AG04449 (cell line): ENCODE results near the gene MX2.

ENCODE experiments used
- CTCF ChIA-PET: fragments of 350-600 bp; formaldehyde crosslinking; extraction: SDS; loops from one replicate; lab custom pipeline; 2021; ENCODE audit warnings: antibody characterized with exemption; lab: Yijun Ruan, JAX
- POLR2A ChIA-PET: fragments of 400-600, 350-600 bp; formaldehyde crosslinking; extraction: SDS; loops from one replicate; lab custom pipeline; 2020; ENCODE audit warnings: antibody characterized with exemption, inconsistent platforms; lab: Yijun Ruan, JAX
- DNase-seq: peaks from one replicate; pipeline ENCODE4 v3.0.0-alpha.2; 2010; ENCODE audit warnings: low read depth, low spot score
- H3K4me3 ChIP-seq: 2 replicates; pipeline ENCODE4 v1.5.1; 2011; ENCODE audit warnings: low read depth, mild to moderate bottlenecking, control low read depth, low read length
- CTCF ChIP-seq: IDR thresholded peaks from one replicate; pipeline ENCODE4 v1.5.1; 2011; ENCODE audit warnings: mild to moderate bottlenecking, moderate library complexity, low read length, control low read depth, inconsistent platforms; ENCODE audit not compliant: insufficient read depth; ENCODE audit errors: missing control alignments

MX2 gene

DNA sequence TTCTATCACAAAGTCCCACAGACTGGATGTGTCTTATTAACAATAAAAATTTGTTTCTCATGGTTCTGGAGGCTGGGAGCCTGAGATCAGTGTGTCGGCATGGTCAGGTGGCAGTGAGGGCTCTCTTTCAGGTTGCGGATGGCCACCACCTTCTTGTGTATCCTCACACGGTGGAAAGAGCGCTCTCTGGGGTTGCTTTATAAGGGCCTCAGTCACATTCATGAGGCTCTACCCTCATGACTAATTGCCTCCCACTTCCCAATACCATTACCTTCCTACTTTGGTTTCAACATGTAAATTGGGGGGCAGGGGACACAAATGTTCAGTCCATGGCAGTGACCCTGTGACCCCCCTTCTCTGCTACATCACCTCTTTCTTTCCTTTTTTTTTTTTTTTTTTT is 43.5 kb downstream of the MX2 start:
- DNase-seq, result no peak
- TF ChIP-seq CTCF, result no peak
- ChIA-PET CTCF (no interaction called here), POLR2A (no interaction called here)
- H3K4me3 ChIP-seq, result no peak overlapping the region

- DNase-seq, result no peak
- POLR2A ChIA-PET, result no interaction called here
- no peak for TF ChIP-seq CTCF
- no peak overlapping the region for H3K4me3 ChIP-seq
- CTCF ChIA-PET, result no interaction called here
These were observed 44.5 kb downstream of the MX2 start for GRCh38 chr21:41406340-41406739.

DNA sequence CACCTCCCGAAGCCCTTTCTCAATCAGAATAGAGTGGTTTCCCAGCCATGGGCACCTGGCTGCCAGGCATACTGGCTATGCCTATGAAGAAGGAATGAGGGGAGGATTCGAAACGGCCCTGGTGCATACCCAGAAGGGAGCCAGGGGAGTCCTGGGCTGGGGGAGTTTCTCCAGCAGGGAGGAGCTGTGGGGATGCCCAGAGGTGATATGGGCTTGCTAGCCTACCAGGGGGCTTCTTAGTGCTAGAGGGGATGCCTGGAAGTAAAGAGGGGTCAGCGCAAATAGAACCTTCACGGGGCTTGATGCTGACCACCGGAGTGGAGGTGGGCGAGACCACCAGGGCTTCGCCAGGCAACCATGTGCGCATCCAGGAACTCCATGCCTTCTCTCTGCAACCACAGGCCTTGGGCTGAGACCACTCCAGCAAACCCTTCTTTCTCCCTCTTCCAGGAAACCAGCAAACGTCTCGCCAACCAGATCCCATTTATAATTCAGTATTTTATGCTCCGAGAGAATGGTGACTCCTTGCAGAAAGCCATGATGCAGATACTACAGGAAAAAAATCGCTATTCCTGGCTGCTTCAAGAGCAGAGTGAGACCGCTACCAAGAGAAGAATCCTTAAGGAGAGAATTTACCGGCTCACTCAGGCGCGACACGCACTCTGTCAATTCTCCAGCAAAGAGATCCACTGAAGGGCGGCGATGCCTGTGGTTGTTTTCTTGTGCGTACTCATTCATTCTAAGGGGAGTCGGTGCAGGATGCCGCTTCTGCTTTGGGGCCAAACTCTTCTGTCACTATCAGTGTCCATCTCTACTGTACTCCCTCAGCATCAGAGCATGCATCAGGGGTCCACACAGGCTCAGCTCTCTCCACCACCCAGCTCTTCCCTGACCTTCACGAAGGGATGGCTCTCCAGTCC is 46.0 kb downstream of the MX2 start:
- CTCF ChIA-PET, result no interaction called here

GRCh38 chr21:41410361-41410760 is 48.5 kb downstream of the MX2 start:
- ChIA-PET POLR2A (no interaction called here), CTCF (no interaction called here)
- no peak for TF ChIP-seq CTCF
- H3K4me3 ChIP-seq, result no peak overlapping the region
- no peak for DNase-seq

More for the DNA sequence above, 46.0 kb downstream of the MX2 start:
- DNase-seq, result no peak
- POLR2A ChIA-PET, result no interaction called here
- TF ChIP-seq CTCF, result no peak
- no peak overlapping the region for H3K4me3 ChIP-seq

DNA sequence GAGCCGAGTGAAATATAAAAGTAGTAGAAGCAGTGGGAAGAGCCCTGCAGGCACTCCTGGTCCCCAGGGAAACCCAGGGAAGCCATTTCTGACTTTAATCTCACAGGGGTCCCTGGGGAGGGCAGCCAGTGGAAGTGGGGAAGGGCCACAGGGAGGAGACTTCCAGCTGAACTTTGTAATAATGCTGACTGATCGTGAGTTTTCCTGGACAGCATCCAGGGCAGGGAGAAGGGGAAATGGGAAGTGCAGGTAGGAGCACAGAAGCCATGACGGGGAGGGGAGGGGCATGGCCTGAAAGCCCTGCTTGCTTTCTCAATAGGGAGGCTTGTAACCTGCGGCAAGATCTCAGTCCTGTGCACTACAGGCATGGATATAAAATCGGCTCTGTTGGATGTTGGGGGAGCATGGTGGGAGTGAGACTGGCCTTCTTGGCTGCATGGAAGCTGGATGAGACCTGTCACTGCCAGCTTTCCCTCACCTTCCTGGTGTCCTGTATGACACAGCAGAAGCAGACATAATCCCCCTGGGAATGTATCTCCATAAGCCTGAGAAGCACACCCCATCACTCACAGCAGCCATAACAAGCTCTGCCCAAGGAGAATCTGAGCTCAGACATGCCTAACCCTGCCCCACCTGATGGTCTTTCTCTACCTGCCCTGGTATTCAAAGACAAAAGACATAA is 49.1 kb downstream of the MX2 start:
- no peak overlapping the region for H3K4me3 ChIP-seq
- no peak for DNase-seq
- TF ChIP-seq CTCF, result no peak
- POLR2A ChIA-PET, result no interaction called here
- CTCF ChIA-PET, result interaction anchor here (1.3 to 1.7 kb wide), 3 partner anchors 8 to 406 kb away, joined by 3 read pairs; no protein-coding TSS in a partner anchor
